Gastrocnemius medialis (tissue), 4 donors: Measurements from ENCODE around the gene DLG4. TPM values are rescaled to one million over a fixed set of nuclear protein-coding genes. Genes with fewer than 3 reads are reported as not detected.

Experiments
- ATAC-seq, 2 donors: fragments of 150-250 bp; one replicate each; pipeline ENCODE4 v1.9.1; 2016
- DNase-seq, 2 donors: peaks; one replicate each; pipeline ENCODE4 v3.0.0-alpha.2; 2019
- H3K27ac ChIP-seq, 4 donors: fragments of 200-600 bp; sonication (generic); 1 replicate in 1 of 4; 2 replicates in 3 of 4; pipeline ENCODE4 v1.5.1; 2016 to 2018; ENCODE audit warnings: mild to moderate bottlenecking in 2 of 4, moderate library complexity in 1 of 4
- H3K27me3 ChIP-seq, 3 donors: fragments of 200-600 bp; sonication (generic) in 2 of 3; 1 replicate in 1 of 3; 2 replicates in 2 of 3; pipeline versions ENCODE4 v1.5.1 to v1.6.0; 2016 to 2019; ENCODE audit warnings: mild to moderate bottlenecking in 1 of 3, moderate library complexity in 1 of 3
- H3K36me3 ChIP-seq, 2 donors: fragments of 200-600 bp; sonication (generic) in 1 of 2; one replicate each; pipeline ENCODE4 v1.5.1; 2017 to 2018
- H3K4me1 ChIP-seq, 2 donors: fragments of 200-600 bp; sonication (generic) in 1 of 2; one replicate each; pipeline ENCODE4 v1.5.1; 2016 to 2017; ENCODE audit warnings: mild to moderate bottlenecking in 2 of 2
- H3K4me3 ChIP-seq, 4 donors: fragments of 200-600 bp; sonication (generic) in 3 of 4; 1 replicate in 1 of 4; 2 replicates in 3 of 4; pipeline ENCODE4 v1.5.1; 2016 to 2019; ENCODE audit warnings: mild to moderate bottlenecking in 2 of 4
- H3K9me3 ChIP-seq, 3 donors: fragments of 200-600 bp; sonication (generic) in 2 of 3; 1 replicate in 1 of 3; 2 replicates in 2 of 3; pipeline ENCODE4 v1.5.1; 2016 to 2019
- POLR2A ChIP-seq, 2 donors: fragments of 450-650 bp; IDR thresholded peaks; one replicate each; pipeline ENCODE4 v1.6.1; 2017; ENCODE audit warnings: antibody characterized with exemption in 2 of 2, mild to moderate bottlenecking in 2 of 2, moderate library complexity in 2 of 2
- in situ Hi-C, 4 donors: fragments of 200-750 bp; cut with MboI; loops; one replicate each; pipeline versions ENCODE4 v1.15.0 to v1.8.0; 2017; ENCODE audit warnings: low sequenced_read_pairs in 4 of 4
- intact Hi-C: fragments of 100-400 bp; cut with DNase I; formaldehyde crosslinking; loops from one replicate; pipeline ENCODE4 v1.15.1; 2023; ENCODE audit warnings: low total_unique reads
- total RNA-seq, 4 donors: library from RNA; depleted of rRNA; stranded (reverse); fragments of >200 nt; gene quantifications; one replicate each; pipeline versions ENCODE4 v1.1.0 to v1.2.3, GENCODE V29; 2016
- TF ChIP-seq, protein P1 (sequence below), 5 experiments: fragments of 450-650 bp in 3 of 5; fragments of 200-600 bp in 2 of 5; sonication (generic) in 2 of 5; IDR thresholded peaks in 4 of 5; conservative IDR thresholded peaks in 1 of 5; 1 replicate in 4 of 5; 2 replicates in 1 of 5; pipeline ENCODE4 v1.5.1; 2016 to 2019; ENCODE audit warnings: antibody characterized with exemption in 5 of 5, mild to moderate bottlenecking in 3 of 5, moderate library complexity in 3 of 5

DLG4 gene
- total RNA-seq, 4 donors from 2014 or later = 3.5 to 6.7 (median 5.3) TPM

DNA sequence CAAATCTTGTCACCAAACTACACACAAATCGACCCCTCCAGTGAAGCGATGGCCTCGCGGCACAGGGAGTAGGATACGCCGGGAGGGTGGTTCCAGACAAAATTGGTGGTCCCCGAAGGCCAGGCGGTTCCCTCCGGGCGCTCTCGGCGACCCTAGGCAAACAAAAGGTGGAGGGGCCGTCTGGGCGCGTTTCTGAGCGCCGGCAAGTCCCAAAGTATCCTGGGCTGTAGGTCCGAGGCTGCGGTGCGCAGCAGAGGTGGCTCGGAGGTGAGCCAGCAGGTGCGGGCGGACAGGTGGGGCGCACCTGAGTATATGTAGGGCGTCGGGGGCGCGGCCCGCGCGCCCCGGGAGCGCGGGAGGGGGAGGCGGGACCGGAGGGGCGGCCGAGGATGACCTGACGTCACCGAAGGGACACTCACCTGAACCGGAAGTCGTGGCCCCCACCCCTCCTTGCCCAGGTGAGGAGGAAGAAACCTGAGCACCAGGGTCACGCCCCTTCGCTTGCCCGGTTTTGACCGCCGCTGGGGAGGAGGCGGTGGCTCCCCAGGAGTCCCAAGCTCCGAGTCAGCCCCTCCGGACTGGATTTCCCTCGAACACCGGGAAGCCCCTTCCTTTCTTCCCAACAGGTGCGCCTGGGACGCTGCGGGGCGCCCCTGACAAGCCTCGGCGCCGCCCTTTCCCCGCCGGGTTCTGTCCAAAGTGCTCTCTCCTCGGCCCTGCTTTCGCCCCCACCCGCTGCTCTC is 42.7 kb upstream of the DLG4 start, which contains the start of gene CLDN7:
Gene CLDN7 (minus strand): TSS at position 287 of the 743 bp plus-strand sequence. CDS start 435 bp downstream, outside the sequence.
- Histone ChIP-seq H3K4me3 (peak within 1 kb of the TSS; percentile 52 to 63 (median 53)), H3K27me3 (peaks cover 41 to 54% (median 43%) of the 10 kb centered on the region in 3 donors), H3K9me3 (no peaks in the 10 kb centered on the region), H3K36me3 (peaks cover 0 to 27% of the 10 kb centered on the region in 2 donors), H3K4me1 (peaks cover 5 to 9% of the 10 kb centered on the region in 2 donors), H3K27ac (peak within 1 kb of the TSS in 1 of 4 donors; percentile 11)
- in situ Hi-C loops (no loop called here), intact Hi-C loops (no loop called here)
- ATAC-seq = no peak
- no peak for TF ChIP-seq POLR2A (IDR thresholded peaks at IDR 0.05)
- TF ChIP-seq, protein P1, sequence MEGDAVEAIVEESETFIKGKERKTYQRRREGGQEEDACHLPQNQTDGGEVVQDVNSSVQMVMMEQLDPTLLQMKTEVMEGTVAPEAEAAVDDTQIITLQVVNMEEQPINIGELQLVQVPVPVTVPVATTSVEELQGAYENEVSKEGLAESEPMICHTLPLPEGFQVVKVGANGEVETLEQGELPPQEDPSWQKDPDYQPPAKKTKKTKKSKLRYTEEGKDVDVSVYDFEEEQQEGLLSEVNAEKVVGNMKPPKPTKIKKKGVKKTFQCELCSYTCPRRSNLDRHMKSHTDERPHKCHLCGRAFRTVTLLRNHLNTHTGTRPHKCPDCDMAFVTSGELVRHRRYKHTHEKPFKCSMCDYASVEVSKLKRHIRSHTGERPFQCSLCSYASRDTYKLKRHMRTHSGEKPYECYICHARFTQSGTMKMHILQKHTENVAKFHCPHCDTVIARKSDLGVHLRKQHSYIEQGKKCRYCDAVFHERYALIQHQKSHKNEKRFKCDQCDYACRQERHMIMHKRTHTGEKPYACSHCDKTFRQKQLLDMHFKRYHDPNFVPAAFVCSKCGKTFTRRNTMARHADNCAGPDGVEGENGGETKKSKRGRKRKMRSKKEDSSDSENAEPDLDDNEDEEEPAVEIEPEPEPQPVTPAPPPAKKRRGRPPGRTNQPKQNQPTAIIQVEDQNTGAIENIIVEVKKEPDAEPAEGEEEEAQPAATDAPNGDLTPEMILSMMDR (IDR thresholded peaks at IDR 0.05 in 4 of 5, conservative IDR thresholded peaks at IDR 0.05 in 1 of 5) = no peak
- DNase-seq = no peak

DNA sequence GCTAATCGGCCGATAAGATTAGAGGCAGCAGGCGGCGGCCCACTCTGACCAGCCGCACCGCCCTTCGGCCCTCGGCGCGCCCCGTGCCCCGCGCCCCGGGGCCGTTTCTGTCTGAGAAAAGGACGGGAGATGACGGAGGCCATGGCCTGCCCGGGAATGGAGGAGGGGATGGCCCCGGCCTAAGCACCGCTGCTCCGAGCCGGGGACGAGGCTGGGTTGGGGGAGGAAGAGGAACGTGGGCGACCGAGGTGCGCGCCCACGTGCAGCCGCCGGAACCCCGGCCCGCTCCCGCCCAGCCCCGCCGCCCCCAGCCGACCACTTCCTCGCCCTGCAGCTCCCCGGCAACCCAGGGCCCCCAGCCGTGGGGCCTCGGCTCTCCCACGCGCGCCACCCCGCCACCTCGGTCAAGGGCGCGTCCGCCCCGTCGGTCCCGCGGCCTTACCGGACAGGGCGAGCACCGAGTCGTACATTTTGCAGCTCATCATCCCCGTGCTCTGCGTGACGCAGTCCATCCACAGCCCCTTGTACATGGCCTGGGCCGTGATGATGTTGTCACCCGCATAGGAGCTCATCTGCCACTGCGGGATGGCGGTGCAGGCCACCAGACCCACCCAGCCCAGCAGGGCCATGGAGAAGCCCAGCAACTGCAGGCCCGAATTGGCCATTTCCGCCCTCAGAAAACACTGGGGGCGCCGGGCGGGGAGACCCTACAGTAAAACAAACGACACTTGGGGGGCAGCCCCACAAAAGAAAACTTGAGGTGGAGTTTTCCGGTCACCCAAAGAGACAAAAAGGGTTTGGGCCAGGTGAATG is 41.9 kb upstream of the DLG4 start:
- no peak for DNase-seq
- Histone ChIP-seq H3K27ac (peak overlapping the region in 1 of 4 donors; percentile 11), H3K36me3 (peaks cover 0 to 34% of the 10 kb centered on the region in 2 donors), H3K4me3 (peak overlapping the region; percentile 52 to 63 (median 53)), H3K9me3 (no peaks in the 10 kb centered on the region), H3K27me3 (peaks cover 41 to 52% (median 43%) of the 10 kb centered on the region in 3 donors), H3K4me1 (peaks cover 5 to 9% of the 10 kb centered on the region in 2 donors)
- ATAC-seq = peak; percentile 16 to 39
- TF ChIP-seq, protein P1 (IDR thresholded peaks at IDR 0.05 in 4 of 5, conservative IDR thresholded peaks at IDR 0.05 in 1 of 5) = no peak
- no peak for TF ChIP-seq POLR2A (IDR thresholded peaks at IDR 0.05)
- in situ Hi-C loops (no loop called here), intact Hi-C loops (no loop called here)

DNA sequence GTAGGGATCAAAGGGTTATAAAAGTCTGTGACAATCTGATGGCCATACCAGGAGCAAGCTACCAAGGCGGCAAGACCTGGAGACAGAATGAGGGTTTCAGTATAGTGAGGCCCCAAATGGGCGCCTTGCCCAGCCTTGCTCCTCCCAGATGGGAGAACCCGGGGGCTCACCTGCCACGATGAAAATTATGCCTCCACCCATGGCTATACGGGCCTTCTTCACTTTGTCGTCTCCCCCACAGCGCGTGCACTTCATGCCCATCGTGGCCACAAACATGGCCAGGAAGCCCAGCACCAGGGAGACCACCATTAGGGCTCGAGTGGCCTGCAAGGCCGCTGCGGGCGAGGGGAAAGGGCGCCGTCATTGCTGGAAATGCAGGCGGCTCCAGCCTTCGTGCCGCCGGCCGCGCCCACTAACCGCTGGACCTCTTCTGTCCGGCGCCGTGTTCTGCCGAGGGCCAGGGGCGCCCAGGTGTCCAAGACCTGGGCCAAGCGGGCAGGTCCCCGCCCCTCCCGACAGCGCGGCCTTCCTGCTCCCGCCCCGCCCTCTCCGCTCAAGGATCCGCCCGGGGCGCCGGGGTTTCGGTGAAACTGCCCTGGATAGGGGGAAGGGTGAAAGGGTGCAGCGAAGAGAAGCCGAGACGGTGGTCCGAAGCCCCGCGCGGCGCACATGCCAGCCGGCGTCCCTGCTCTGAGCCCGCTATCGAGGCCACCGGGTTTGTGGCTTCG is 41.2 kb upstream of the DLG4 start:
- Histone ChIP-seq H3K4me1 (peaks cover 5 to 9% of the 10 kb centered on the region in 2 donors), H3K4me3 (peak overlapping the region; percentile 52 to 63 (median 53)), H3K27me3 (peaks cover 41 to 48% (median 43%) of the 10 kb centered on the region in 3 donors), H3K36me3 (peaks cover 0 to 42% of the 10 kb centered on the region in 2 donors), H3K27ac (peak overlapping the region in 1 of 4 donors; percentile 11), H3K9me3 (no peaks in the 10 kb centered on the region)
- in situ Hi-C loops (no loop called here), intact Hi-C loops (no loop called here)
- TF ChIP-seq, protein P1 (IDR thresholded peaks at IDR 0.05 in 4 of 5, conservative IDR thresholded peaks at IDR 0.05 in 1 of 5) = no peak
- no peak for TF ChIP-seq POLR2A (IDR thresholded peaks at IDR 0.05)
- ATAC-seq (peak in 1 of 2 donors; percentile 44), DNase-seq (no peak)

DNA sequence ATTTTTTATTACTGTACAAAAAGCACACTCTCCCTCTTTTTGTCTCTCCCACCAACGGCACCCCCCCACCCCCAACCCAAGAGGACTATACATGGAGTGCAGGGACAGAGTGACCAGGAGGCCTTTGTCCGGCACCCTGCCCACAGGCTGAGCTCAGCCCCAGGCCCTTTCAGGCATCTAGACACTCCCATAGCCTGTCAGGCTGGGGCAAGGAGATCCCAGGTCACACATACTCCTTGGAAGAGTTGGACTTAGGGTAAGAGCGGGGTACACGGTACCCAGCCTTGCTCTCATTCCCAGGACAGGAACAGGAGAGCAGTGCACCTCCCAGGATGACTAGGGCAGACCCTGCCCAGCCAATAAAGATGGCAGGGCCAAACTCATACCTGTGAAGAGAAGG is 40.5 kb upstream of the DLG4 start:
- no peak overlapping the region for H3K4me3 ChIP-seq
- ATAC-seq (no peak), DNase-seq (no peak)
- H3K36me3 ChIP-seq = peaks cover 0 to 49% of the 10 kb centered on the region in 2 donors
- TF ChIP-seq, protein P1 (IDR thresholded peaks at IDR 0.05 in 4 of 5, conservative IDR thresholded peaks at IDR 0.05 in 1 of 5) = no peak
- TF ChIP-seq POLR2A (IDR thresholded peaks at IDR 0.05) = no peak
- H3K4me1 ChIP-seq = peaks cover 5 to 9% of the 10 kb centered on the region in 2 donors
- in situ Hi-C loops = no loop called here
- intact Hi-C loops = no loop called here
- no peaks in the 10 kb centered on the region for H3K9me3 ChIP-seq
- peaks cover 41 to 45% (median 43%) of the 10 kb centered on the region in 3 donors for H3K27me3 ChIP-seq
- no peak overlapping the region for H3K27ac ChIP-seq
